ENCODE data around the gene ENTPD1. TPM values are rescaled to one million over a fixed set of nuclear protein-coding genes. Genes with fewer than 3 reads are reported as not detected.

ENTPD1 gene
- total and polyA plus RNA-seq, 12 donors: 4.5 to 35.2 (median 18.3) TPM

DNA sequence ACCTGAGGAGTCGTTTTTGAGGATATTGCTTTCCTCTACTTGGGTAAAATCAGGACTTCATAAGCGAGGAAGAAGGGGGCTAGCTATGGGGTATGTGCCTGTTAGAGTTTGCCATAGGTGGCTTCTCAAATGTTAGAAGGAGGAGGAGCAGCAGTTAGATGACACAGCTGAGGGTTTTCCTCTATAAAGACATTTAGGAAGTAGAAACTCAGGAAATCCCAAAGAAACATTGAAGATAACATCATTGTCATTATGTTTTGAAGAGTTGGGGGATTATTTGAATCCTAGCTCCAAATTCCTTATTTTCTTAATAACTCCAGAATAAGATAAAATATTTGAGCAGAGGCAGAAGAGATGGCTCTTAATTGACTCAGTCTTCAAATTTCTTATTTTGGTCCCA, 92.9 kb downstream of the ENTPD1 start:
- no peaks in the 10 kb centered on the region for H3K4me1 ChIP-seq (replicated peaks in 1 of 2)
- WGBS, 4 donors: 73 to 85% (median 75%) methylated on average over 2 of the region's 2 CpGs
- H3K36me3 ChIP-seq (replicated peaks in 1 of 2): no peaks in the 10 kb centered on the region
- H3K9me3 ChIP-seq (replicated peaks in 1 of 3): no peaks in the 10 kb centered on the region
- H3K4me3 ChIP-seq: no peak overlapping the region
- no peak overlapping the region for H3K27ac ChIP-seq
- no peak for DNase-seq
- no peaks in the 10 kb centered on the region for H3K27me3 ChIP-seq
- intact Hi-C loops (cut with DNase I): loop anchor here in 1 of 2 donors (10.0 kb wide), 1 partner anchor 154 kb away; the partner anchor contains the start of gene TCTN3
- TF ChIP-seq, protein P1, sequence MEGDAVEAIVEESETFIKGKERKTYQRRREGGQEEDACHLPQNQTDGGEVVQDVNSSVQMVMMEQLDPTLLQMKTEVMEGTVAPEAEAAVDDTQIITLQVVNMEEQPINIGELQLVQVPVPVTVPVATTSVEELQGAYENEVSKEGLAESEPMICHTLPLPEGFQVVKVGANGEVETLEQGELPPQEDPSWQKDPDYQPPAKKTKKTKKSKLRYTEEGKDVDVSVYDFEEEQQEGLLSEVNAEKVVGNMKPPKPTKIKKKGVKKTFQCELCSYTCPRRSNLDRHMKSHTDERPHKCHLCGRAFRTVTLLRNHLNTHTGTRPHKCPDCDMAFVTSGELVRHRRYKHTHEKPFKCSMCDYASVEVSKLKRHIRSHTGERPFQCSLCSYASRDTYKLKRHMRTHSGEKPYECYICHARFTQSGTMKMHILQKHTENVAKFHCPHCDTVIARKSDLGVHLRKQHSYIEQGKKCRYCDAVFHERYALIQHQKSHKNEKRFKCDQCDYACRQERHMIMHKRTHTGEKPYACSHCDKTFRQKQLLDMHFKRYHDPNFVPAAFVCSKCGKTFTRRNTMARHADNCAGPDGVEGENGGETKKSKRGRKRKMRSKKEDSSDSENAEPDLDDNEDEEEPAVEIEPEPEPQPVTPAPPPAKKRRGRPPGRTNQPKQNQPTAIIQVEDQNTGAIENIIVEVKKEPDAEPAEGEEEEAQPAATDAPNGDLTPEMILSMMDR (IDR thresholded peaks at IDR 0.05): no peak
- TF ChIP-seq POLR2A (IDR thresholded peaks at IDR 0.05): no peak

DNA sequence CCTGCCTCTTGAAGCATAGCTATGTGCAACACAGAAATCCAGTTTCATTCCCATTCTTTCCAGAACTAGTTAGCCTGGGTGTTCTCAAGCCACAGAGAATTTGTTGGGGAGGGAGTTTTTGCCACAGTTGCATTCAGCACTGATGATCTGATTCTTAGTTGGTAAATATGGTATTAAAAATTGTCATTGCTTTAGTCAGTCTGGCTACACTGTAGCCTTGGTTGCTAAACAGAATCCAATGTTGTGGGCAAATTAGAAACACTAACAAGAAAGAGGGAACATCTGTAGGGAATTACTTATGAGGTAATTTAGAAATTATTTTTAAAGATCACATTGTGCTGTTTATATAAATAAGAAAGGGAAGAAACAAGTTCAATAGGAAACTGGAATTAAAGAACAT, 94.8 kb downstream of the ENTPD1 start:
- intact Hi-C loops (cut with DNase I): no loop called here
- no peak overlapping the region for H3K27ac ChIP-seq

DNA sequence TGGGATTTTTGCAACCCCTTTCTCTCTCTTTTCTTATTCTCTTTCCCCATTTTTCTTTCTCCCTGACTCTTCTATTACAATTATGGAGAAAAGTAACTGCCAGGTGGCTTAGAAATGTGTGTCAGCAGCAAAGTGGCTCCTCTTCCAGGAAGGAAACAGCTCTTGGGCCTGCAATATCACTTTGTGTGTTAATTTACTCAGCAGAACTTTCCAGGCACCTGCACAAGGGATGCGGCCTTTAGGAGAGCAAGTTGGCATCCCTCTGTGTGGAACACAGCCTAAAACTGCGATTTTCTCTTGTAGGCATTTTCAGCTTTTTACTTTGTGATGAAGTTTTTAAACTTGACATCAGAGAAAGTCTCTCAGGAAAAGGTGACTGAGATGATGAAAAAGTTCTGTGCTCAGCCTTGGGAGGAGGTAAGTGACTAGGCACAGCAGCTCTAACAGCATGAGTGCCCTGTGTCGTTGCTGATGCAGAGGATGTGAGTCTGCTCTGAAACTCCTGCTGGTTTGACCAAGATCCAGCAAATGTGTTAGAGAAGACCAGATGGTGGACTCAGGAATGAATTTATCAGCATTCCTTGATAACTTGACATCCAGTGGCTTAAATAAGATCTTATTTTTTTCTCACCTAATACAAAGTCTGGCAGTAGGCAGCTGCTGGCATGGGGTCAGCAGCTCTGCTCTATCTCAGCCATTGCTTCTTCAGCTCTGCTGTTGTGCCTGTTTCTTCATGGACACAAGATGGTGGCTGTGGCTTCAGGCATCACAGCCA, 104.4 kb downstream of the ENTPD1 start:
- 91 to 100% (median 96%) methylated on average over 3 of the region's 3 CpGs for WGBS, 4 donors
- no peak for TF ChIP-seq POLR2A (IDR thresholded peaks at IDR 0.05)
- TF ChIP-seq, protein P1 (IDR thresholded peaks at IDR 0.05): no peak
- no peaks in the 10 kb centered on the region for H3K27me3 ChIP-seq
- no peaks in the 10 kb centered on the region for H3K4me1 ChIP-seq (replicated peaks in 1 of 2)
- no peak overlapping the region for H3K27ac ChIP-seq
- H3K9me3 ChIP-seq (replicated peaks in 1 of 3): no peaks in the 10 kb centered on the region
- no peak overlapping the region for H3K4me3 ChIP-seq
- intact Hi-C loops (cut with DNase I): no loop called here
- H3K36me3 ChIP-seq (replicated peaks in 1 of 2): no peaks in the 10 kb centered on the region
- DNase-seq: no peak

More for the DNA sequence above, 94.8 kb downstream of the ENTPD1 start:
- Histone ChIP-seq H3K9me3 (replicated peaks in 1 of 3) (no peaks in the 10 kb centered on the region), H3K36me3 (replicated peaks in 1 of 2) (no peaks in the 10 kb centered on the region), H3K4me3 (no peak overlapping the region), H3K4me1 (replicated peaks in 1 of 2) (no peaks in the 10 kb centered on the region), H3K27me3 (no peaks in the 10 kb centered on the region)
- DNase-seq: no peak
- no peak for TF ChIP-seq POLR2A (IDR thresholded peaks at IDR 0.05)
- TF ChIP-seq, protein P1 (IDR thresholded peaks at IDR 0.05): no peak

DNA sequence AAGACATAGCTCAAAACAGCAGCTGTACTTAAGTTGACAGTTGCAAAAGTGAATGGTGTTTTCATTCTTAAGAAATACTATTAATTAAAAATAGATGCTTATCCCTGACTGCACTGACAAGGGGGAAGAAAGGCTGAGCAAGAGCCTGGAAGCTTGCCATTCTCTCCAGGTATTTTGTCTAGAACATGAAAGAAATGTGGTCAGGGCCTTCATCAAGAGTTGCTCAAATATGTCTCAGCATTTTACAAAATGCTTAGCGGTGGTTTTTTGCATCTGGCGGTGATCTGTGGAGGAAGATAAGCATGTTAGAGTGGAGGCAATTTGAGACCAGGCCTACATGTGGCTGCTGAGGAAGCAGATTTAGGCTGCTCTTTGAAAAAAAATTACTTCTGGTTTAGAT, 105.4 kb downstream of the ENTPD1 start:
- 77 to 91% (median 82%) methylated on average over 2 of the region's 2 CpGs for WGBS, 4 donors
- no peaks in the 10 kb centered on the region for H3K9me3 ChIP-seq (replicated peaks in 1 of 3)
- H3K27ac ChIP-seq: no peak overlapping the region
- intact Hi-C loops (cut with DNase I): no loop called here
- DNase-seq: no peak
- no peaks in the 10 kb centered on the region for H3K36me3 ChIP-seq (replicated peaks in 1 of 2)
- no peak overlapping the region for H3K4me3 ChIP-seq
- no peaks in the 10 kb centered on the region for H3K27me3 ChIP-seq
- H3K4me1 ChIP-seq (replicated peaks in 1 of 2): no peaks in the 10 kb centered on the region
- TF ChIP-seq, protein P1 (IDR thresholded peaks at IDR 0.05): no peak
- TF ChIP-seq POLR2A (IDR thresholded peaks at IDR 0.05): no peak

Measured in adrenal gland (tissue), 12 donors.